Mesodermal cell (in vitro differentiated cells): Measurements from ENCODE around the gene ADD2.

Source experiments
- H3K27ac ChIP-seq: 2 replicates; pipeline ENCODE4 v1.7.0; 2013; ENCODE audit warnings: mild to moderate bottlenecking, low read depth, low read length, moderate library complexity; ENCODE audit not compliant: severe bottlenecking
- H3K36me3 ChIP-seq: 2 replicates; pipeline ENCODE4 v1.7.1; 2013; ENCODE audit warnings: mild to moderate bottlenecking, low read length, moderate library complexity; ENCODE audit not compliant: control insufficient read depth, insufficient read depth
- H3K4me1 ChIP-seq: one replicate; pipeline ENCODE4 v1.7.1; 2013; ENCODE audit warnings: mild to moderate bottlenecking, low read length; ENCODE audit not compliant: insufficient read depth, control insufficient read depth, poor library complexity, severe bottlenecking
- H3K4me3 ChIP-seq: 2 replicates; pipeline ENCODE4 v1.7.0; 2013; ENCODE audit warnings: low read length, control low read depth, mild to moderate bottlenecking; ENCODE audit not compliant: insufficient read depth, poor library complexity, severe bottlenecking; ENCODE audit errors: extremely low read depth
- H3K9me3 ChIP-seq: 2 replicates; pipeline ENCODE4 v1.7.1; 2013; ENCODE audit warnings: mild to moderate bottlenecking, low read length, moderate library complexity; ENCODE audit not compliant: control insufficient read depth
- WGBS, 2 experiments: methylation state at CpG; one replicate each; pipeline ENCODE4 v1.1.5; 2013; ENCODE audit warnings: missing lambda C conversion rate in 2 of 2; ENCODE audit not compliant: insufficient coverage in 2 of 2; 5-methylcytosine and 5-hydroxymethylcytosine counted together

ADD2 gene

GRCh38 chr2:70613521-70613920, 154.5 kb downstream of the ADD2 start:
- Histone ChIP-seq H3K36me3 (no peaks in the 10 kb centered on the region), H3K9me3 (no peaks in the 10 kb centered on the region), H3K4me3 (no peak overlapping the region), H3K4me1 (no peaks in the 10 kb centered on the region), H3K27ac (no peak overlapping the region)
- WGBS, 2 experiments, result 73 to 83% methylated on average over 1 to 2 of the region's 7 CpGs

GRCh38 chr2:70612574-70612973, 155.4 kb downstream of the ADD2 start:
- Histone ChIP-seq H3K9me3 (no peaks in the 10 kb centered on the region), H3K36me3 (no peaks in the 10 kb centered on the region), H3K4me1 (no peaks in the 10 kb centered on the region), H3K27ac (no peak overlapping the region), H3K4me3 (no peak overlapping the region)
- WGBS, 2 experiments, result 83 to 85% methylated on average over 3 of the region's 3 CpGs

GRCh38 chr2:70608373-70608772, 159.6 kb downstream of the ADD2 start:
- Histone ChIP-seq H3K4me1 (no peaks in the 10 kb centered on the region), H3K9me3 (no peaks in the 10 kb centered on the region), H3K36me3 (no peaks in the 10 kb centered on the region), H3K27ac (no peak overlapping the region), H3K4me3 (no peak overlapping the region)
- 76 to 89% methylated on average over 1 to 4 of the region's 6 CpGs for WGBS, 2 experiments

- Histone ChIP-seq H3K36me3 (no peaks in the 10 kb centered on the region), H3K4me3 (no peak overlapping the region), H3K9me3 (no peaks in the 10 kb centered on the region), H3K4me1 (no peaks in the 10 kb centered on the region), H3K27ac (no peak overlapping the region)
- WGBS, 2 experiments, result 82 to 89% methylated on average over 4 to 7 of the region's 8 CpGs
Observed at GRCh38 chr2:70607121-70607561, 160.9 kb downstream of the ADD2 start.
